HG02759 (cell line): ENCODE results near the gene ATG4A.

Source experiments
- ATAC-seq: cut with Tn5 transposase; IDR thresholded peaks from one replicate; pipeline ENCODE4 v1.9.1; 2021; ENCODE audit warnings: mild to moderate bottlenecking, moderate library complexity; ENCODE audit not compliant: unreplicated experiment

ATG4A gene

GRCh38 chrX:108167211-108167872, 75.8 kb downstream of the ATG4A start:
- ATAC-seq, result no peak

- no peak for ATAC-seq
Observed at GRCh38 chrX:108168961-108169740, 77.6 kb downstream of the ATG4A start.

GRCh38 chrX:108169768-108170167, 78.2 kb downstream of the ATG4A start:
- ATAC-seq, result no peak

- ATAC-seq, result no peak
Observed at GRCh38 chrX:108171671-108172070, 80.1 kb downstream of the ATG4A start.

- ATAC-seq, result no peak
Observed at GRCh38 chrX:108173874-108174273, 82.3 kb downstream of the ATG4A start.

- ATAC-seq, result no peak
Observed at GRCh38 chrX:108177351-108178142, 86.0 kb downstream of the ATG4A start.

GRCh38 chrX:108178143-108178498, 86.5 kb downstream of the ATG4A start:
- ATAC-seq, result no peak

- ATAC-seq, result no peak
Observed at GRCh38 chrX:108186811-108187210, 95.2 kb downstream of the ATG4A start.

- no peak for ATAC-seq
Observed at GRCh38 chrX:108198420-108198819, 106.8 kb downstream of the ATG4A start.

GRCh38 chrX:108199041-108199440, 107.5 kb downstream of the ATG4A start:
- no peak for ATAC-seq

GRCh38 chrX:108199691-108200090, 108.1 kb downstream of the ATG4A start:
- no peak for ATAC-seq

- no peak for ATAC-seq
Observed at GRCh38 chrX:108203540-108203939, 112.0 kb downstream of the ATG4A start.
